Activated naive CD4-positive, alpha-beta T cell treated with anti-CD3 and anti-CD28 coated beads, Interleukin-2, amount 50 U/mL, for 24 hours (primary cell): ENCODE data around the gene NAV2.

Experiments used
- H3K27ac Mint-ChIP-seq: one replicate; pipeline ENCODE4 v1.8.0; 2021; ENCODE audit warnings: mild to moderate bottlenecking, mixed read lengths
- H3K27me3 Mint-ChIP-seq: one replicate; pipeline ENCODE4 v1.8.0; 2021; ENCODE audit warnings: mixed read lengths
- H3K36me3 Mint-ChIP-seq: one replicate; pipeline ENCODE4 v1.8.0; 2021; ENCODE audit warnings: mixed read lengths
- H3K4me1 Mint-ChIP-seq: one replicate; pipeline ENCODE4 v1.8.0; 2021; ENCODE audit warnings: mixed read lengths
- H3K4me3 Mint-ChIP-seq: one replicate; pipeline ENCODE4 v1.8.0; 2021; ENCODE audit warnings: mild to moderate bottlenecking, mixed read lengths
- H3K9me3 Mint-ChIP-seq: one replicate; pipeline ENCODE4 v1.8.0; 2021; ENCODE audit warnings: mixed read lengths

The NAV2 gene

DNA sequence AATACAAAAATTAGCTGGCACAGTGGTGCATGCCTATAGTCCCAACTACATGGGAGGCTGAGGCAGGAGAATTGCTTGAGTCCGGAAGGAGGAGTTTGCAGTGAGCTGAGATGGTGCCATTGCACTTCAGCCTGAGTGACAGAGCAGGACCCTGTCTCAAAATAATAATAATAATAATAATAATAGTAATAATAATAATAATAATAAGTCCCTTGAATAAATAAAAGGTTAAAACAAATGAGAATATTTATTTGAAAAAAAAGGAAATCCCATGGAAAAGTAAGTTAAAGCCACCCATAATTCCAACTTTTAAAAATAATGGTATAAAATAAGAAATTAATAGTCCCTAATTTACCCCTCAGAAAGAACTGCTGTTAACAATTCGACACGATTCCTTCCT, 10.0 kb upstream of the NAV2 start:
- H3K9me3 Mint-ChIP-seq: no peaks in the 10 kb centered on the region
- H3K4me3 Mint-ChIP-seq: no peak overlapping the region
- peaks cover 3% of the 10 kb centered on the region for H3K27me3 Mint-ChIP-seq
- H3K4me1 Mint-ChIP-seq: no peaks in the 10 kb centered on the region
- no peaks in the 10 kb centered on the region for H3K36me3 Mint-ChIP-seq
- H3K27ac Mint-ChIP-seq: no peak overlapping the region

DNA sequence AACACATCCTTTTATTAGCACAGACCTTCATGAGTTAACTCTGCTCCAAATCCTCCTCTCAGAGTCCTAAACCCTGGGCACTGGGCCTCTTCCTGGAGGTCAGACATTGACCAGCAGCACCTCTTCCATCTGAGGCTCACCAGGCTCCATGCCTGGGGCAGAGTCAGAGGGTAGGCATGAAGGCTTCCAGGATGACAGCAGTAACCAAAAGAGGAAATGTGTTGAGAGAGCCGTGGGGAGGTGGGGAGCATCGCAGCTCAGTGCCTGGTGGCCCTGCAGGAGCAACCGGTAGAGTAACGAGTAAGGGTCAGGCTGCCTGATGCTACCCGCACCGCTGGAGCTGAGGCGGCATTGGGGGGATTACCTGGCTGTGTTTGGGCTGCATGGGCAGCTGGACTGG, 9.4 kb upstream of the NAV2 start:
- Mint-ChIP-seq H3K36me3 (no peaks in the 10 kb centered on the region), H3K9me3 (no peaks in the 10 kb centered on the region), H3K27me3 (peaks cover 1% of the 10 kb centered on the region), H3K27ac (no peak overlapping the region), H3K4me1 (no peaks in the 10 kb centered on the region), H3K4me3 (no peak overlapping the region)

DNA sequence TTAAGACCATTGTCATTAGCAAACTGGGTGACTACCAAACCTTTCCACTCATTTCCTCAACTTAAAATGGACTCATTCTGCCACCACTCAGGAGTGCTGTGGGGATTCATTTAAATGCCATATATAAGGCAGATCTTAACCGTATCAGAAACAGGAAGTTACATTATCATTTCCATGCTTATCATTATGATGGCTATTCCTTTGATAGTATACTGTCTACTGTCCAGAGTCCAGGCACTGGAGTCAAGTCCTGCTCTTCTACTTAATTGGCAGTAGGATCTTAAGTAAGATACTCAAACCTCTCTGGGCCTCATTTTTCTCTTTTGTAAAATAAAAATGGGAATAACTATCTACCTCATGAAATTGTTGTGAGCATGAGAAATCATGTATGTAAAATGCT, 8.4 kb upstream of the NAV2 start:
- Mint-ChIP-seq H3K4me3 (no peak overlapping the region), H3K27ac (no peak overlapping the region), H3K27me3 (peaks cover 1% of the 10 kb centered on the region), H3K9me3 (no peaks in the 10 kb centered on the region), H3K4me1 (no peaks in the 10 kb centered on the region), H3K36me3 (no peaks in the 10 kb centered on the region)

DNA sequence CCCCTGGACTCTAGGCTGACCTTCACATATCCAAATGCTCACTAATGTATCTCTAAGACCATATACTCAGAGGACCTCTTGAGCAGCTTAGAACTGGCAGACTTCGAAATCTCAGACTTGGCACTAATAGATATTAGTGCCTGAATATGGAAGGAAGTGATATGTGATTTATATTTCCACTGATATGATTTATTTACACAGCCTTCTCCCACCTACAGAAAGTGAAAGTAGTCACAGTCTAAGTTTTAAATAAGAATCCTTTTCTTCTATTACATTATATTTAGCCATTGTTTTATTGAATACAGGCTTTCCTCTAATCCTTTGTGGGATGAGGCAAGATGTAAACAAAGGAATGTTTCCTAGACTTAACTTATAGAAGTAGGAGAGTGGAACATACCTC, 6.7 kb upstream of the NAV2 start:
- Mint-ChIP-seq H3K36me3 (no peaks in the 10 kb centered on the region), H3K4me1 (no peaks in the 10 kb centered on the region), H3K9me3 (no peaks in the 10 kb centered on the region), H3K4me3 (no peak overlapping the region), H3K27me3 (peaks cover 1% of the 10 kb centered on the region), H3K27ac (no peak overlapping the region)

DNA sequence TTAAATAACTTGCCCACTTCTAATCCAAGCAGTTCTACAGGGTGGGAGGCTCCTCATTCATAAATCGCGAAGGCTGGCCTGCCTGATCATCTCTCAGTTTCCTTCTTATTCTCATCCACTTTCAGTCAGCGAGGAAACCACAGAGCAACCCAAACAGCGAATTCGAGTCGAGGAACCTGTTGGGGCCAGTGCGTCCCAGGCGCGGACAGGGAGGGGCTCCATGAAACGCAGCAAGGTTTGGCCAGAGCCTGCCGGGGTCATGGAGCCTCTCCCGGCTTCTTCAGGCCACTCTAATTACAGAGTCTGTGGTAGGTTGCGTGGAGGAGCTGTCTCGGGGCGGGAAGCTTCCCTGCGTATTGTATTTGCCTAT, 741 bp upstream of the NAV2 start:
- H3K27me3 Mint-ChIP-seq: peaks cover 19% of the 10 kb centered on the region

DNA sequence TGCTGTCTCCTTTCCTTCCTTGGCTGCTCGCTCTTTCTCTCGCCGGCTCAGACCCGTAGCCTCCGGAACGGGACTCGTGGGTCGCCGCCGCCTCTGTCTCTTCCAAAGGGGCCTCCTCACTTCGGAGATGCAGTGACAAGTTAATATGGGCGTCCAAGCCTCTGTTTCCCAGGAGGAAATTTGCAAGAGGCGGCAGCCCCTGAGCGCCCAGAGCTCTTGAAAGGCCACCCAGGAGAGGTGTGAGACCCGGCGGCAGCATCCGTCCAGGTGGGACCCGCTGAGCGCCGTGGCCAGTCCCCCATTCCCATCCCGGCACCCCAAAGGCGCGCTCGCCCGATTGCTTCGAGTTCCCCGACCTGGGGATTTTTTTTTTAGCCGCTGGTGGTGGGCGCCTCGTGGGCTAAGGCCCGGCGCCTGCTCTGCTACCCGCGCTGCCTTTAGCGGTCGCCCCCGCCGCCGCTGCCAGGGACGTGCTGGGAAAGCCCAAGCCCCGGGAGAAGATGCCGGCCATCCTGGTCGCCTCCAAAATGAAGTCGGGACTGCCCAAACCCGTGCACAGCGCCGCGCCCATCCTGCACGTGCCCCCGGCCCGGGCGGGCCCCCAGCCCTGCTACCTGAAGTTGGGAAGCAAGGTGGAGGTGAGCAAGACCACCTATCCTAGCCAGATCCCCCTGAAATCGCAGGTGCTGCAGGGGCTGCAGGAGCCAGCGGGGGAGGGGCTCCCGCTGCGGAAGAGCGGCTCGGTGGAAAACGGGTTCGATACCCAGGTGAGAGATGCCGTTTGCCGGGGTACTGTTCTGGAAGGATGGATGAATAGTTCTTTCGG, 772 bp downstream of the NAV2 start:
- Mint-ChIP-seq H3K4me1 (peaks cover 26% of the 10 kb centered on the region), H3K36me3 (no peaks in the 10 kb centered on the region), H3K27ac (no peak overlapping the region), H3K4me3 (peak overlapping the region; percentile 87), H3K27me3 (peaks cover 20% of the 10 kb centered on the region), H3K9me3 (no peaks in the 10 kb centered on the region)

More for the DNA sequence above, 741 bp upstream of the NAV2 start:
- peak overlapping the region; percentile 80 for H3K27ac Mint-ChIP-seq
- H3K36me3 Mint-ChIP-seq: no peaks in the 10 kb centered on the region
- peak overlapping the region; percentile 90 for H3K4me3 Mint-ChIP-seq
- no peaks in the 10 kb centered on the region for H3K9me3 Mint-ChIP-seq
- peaks cover 26% of the 10 kb centered on the region for H3K4me1 Mint-ChIP-seq

DNA sequence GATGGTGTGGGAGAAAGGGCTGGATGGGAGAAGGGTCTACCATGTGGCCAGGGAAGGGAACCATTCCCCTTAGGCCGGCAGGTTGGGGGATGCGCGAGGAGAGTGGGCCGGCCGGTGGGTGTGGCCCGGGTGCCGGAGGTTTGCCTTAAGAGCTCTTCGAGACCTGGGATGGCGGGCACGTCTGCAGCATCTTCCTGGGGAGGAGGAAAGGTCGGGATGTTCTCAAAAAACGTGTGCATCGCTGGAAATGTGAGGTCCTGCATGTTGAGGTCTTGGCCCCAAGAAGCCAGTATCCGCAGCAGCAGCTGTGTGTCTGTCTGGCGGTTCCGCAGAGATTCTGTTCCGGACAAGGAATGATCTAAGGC, 1.4 kb downstream of the NAV2 start:
- Mint-ChIP-seq H3K36me3 (no peaks in the 10 kb centered on the region), H3K27ac (no peak overlapping the region), H3K4me3 (peak overlapping the region; percentile 79), H3K27me3 (peaks cover 21% of the 10 kb centered on the region), H3K9me3 (no peaks in the 10 kb centered on the region), H3K4me1 (peaks cover 26% of the 10 kb centered on the region)

DNA sequence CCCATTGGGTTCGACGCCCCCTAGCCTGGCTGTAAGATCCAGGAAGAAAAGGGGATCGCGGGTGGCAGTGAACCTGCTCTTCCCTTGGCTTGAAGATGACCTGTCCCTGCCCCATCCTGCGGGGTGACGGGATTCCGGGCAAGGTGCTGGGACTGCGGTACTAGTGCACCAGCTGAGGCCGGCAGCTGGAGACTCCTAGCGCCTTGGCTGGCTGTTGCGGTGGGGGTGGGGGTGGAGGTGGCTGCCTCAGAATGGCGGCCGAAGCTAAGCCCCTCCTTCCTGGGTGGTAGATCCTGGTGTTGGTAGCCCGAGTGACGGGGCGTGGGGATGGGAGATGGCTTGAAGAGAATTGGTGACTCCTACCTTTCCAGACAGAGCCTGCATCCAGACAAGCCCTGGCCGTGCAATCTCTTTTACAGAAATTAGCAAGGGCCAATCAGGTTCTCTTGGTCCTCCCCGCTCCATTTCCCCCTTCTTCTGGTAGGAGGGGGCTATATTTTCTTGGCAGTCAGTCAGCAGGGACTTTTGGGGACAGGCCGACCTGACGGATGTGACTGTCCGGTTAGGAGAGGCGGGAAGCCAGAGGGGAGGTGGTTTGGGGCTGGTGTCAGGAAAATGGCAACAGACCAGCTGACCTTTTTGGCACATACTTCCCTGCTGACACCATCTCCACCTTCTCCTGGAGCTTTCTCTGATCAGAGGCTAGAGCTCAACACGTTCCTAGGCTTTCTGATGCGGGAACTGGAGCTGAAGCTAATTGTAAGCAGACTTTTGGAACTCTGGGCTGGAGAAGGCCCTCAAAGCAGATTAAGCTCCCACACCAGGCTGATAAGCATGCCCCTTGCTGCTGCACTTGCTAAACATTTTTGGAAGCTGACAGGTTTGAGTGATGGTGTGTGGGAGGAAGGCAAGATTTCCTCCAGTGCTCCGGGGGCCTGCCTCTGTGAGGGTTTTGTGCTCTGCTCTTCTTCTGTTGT, 2.0 kb downstream of the NAV2 start:
- no peaks in the 10 kb centered on the region for H3K36me3 Mint-ChIP-seq
- peaks cover 26% of the 10 kb centered on the region for H3K4me1 Mint-ChIP-seq
- no peaks in the 10 kb centered on the region for H3K9me3 Mint-ChIP-seq
- peaks cover 21% of the 10 kb centered on the region for H3K27me3 Mint-ChIP-seq
- peak overlapping the region; percentile 79 for H3K4me3 Mint-ChIP-seq
- no peak overlapping the region for H3K27ac Mint-ChIP-seq

DNA sequence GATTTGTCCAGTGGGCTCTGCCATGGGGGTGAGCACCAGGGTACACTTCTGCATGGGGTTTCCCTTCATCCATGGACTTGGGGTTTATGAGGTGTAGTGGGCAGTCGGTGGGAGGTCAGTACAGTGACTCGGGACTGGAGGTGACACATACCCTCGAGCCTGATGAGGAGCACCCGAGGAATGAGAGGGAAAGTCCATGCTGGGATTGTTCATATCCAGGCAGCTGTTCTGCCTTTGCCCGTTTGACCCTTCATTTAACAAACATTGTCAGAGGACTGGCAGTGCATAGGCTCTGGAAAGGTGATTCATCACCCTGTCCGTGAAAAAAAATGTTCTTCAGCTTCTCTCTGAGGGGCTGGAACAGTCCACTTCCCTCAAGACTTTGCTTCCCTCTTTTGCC, 2.7 kb downstream of the NAV2 start:
- Mint-ChIP-seq H3K9me3 (no peaks in the 10 kb centered on the region), H3K4me1 (peaks cover 26% of the 10 kb centered on the region), H3K4me3 (peak overlapping the region; percentile 19), H3K36me3 (no peaks in the 10 kb centered on the region), H3K27me3 (peaks cover 21% of the 10 kb centered on the region), H3K27ac (no peak overlapping the region)

DNA sequence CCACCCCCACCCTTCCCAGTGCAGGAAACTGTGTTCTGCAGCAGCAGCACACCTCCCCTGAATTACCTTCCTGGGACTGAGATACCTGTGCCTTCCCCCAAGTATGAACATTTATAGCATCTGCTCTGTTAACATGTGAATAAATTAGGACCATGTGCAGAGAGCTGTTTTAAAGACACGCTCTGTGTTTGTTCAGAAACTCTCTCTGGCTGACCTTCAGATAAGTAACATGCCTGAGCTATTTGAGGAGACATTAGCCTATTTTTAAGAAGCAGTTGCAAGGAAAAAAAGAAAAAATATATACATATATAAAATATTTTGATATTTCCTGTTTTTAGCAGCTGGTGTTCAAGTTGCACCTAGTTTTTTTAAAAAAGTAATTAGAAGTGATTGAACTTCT, 5.4 kb downstream of the NAV2 start:
- no peaks in the 10 kb centered on the region for H3K9me3 Mint-ChIP-seq
- no peaks in the 10 kb centered on the region for H3K36me3 Mint-ChIP-seq
- no peak overlapping the region for H3K4me3 Mint-ChIP-seq
- no peak overlapping the region for H3K27ac Mint-ChIP-seq
- peaks cover 20% of the 10 kb centered on the region for H3K27me3 Mint-ChIP-seq
- peaks cover 21% of the 10 kb centered on the region for H3K4me1 Mint-ChIP-seq

DNA sequence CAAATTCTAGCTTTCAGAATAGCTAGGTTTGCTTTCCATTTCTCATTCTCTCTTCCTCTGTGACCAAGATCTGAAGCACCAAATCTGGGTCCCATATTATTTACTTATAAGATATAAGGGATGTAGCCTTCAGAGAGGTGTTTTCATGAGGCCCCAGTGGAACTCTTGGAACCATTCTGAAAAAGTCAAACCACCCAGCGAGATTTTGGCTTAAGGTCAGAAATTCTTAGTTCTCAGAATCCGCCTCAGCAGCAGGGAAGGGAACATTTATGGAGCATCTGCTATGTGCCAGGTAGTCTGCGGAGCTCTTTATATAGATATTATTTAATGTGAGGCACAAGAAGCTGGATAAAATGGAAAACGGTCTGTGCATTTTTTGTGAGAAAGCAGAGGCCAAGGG, 6.3 kb downstream of the NAV2 start:
- no peak overlapping the region for H3K27ac Mint-ChIP-seq
- H3K4me3 Mint-ChIP-seq: no peak overlapping the region
- peaks cover 24% of the 10 kb centered on the region for H3K4me1 Mint-ChIP-seq
- H3K27me3 Mint-ChIP-seq: peaks cover 16% of the 10 kb centered on the region
- no peaks in the 10 kb centered on the region for H3K36me3 Mint-ChIP-seq
- H3K9me3 Mint-ChIP-seq: no peaks in the 10 kb centered on the region

DNA sequence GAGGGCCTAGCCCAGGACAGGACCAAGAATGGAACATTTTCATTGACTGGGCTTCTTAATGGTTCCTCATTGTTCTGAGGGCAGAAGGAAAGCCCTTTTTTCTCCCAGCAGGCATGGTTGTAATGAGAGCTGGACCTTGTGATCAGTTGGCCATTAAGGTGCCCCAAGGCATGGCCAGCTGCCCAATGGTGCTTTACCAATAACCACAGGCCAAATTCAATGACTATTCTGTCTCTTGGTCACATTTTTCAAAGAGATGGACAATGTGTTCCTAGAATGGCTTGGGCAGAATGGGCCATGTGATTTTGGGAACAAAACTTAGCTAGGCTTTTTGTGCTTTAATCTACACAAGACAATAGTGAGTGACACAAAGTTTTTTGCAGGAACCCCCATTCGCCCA, 7.3 kb downstream of the NAV2 start:
- H3K4me3 Mint-ChIP-seq: no peak overlapping the region
- no peaks in the 10 kb centered on the region for H3K36me3 Mint-ChIP-seq
- H3K27me3 Mint-ChIP-seq: peaks cover 10% of the 10 kb centered on the region
- H3K9me3 Mint-ChIP-seq: no peaks in the 10 kb centered on the region
- peaks cover 21% of the 10 kb centered on the region for H3K4me1 Mint-ChIP-seq
- H3K27ac Mint-ChIP-seq: no peak overlapping the region

DNA sequence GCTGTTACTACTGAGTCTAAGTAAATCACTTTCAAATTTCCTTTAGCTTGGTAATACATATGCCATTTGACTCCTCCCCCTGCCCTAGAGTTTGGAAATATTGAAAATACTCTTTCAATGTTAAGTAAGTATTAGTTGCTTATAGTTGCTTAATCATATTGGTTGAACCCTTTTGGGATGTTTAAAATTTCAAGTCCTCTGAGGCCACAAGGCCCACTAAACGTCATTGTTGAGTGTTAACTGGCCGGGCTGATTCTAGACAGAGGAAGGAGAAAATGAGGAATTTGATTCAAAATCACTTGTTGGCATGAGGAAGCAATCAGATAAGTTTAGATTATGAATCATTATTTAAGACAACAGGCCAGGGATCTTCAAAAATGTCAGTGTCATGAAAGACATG, 8.5 kb downstream of the NAV2 start:
- Mint-ChIP-seq H3K9me3 (no peaks in the 10 kb centered on the region), H3K4me3 (no peak overlapping the region), H3K4me1 (peaks cover 21% of the 10 kb centered on the region), H3K27ac (no peak overlapping the region), H3K36me3 (no peaks in the 10 kb centered on the region), H3K27me3 (peaks cover 2% of the 10 kb centered on the region)

DNA sequence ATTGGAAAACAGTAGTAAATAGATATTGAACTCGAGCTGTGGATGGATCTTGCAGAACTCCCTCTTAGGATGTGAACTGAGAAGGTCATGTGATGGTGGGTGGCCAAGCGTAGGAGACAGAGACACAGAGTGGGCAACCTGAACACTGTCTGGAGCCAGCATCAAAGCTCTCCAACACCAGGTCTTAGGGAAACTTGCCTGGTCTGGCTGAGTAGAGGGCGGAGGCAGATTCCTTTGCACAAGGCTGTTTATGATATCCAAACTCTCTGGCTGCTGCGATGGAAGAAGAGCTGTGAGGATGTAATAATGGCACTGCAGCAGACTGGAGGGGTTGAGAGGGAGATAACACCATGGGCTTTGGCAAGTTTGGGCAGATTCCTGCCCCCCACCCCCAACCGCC, 10.1 kb downstream of the NAV2 start:
- H3K27me3 Mint-ChIP-seq: peaks cover 2% of the 10 kb centered on the region
- H3K36me3 Mint-ChIP-seq: no peaks in the 10 kb centered on the region
- no peak overlapping the region for H3K4me3 Mint-ChIP-seq
- no peak overlapping the region for H3K27ac Mint-ChIP-seq
- no peaks in the 10 kb centered on the region for H3K9me3 Mint-ChIP-seq
- peaks cover 21% of the 10 kb centered on the region for H3K4me1 Mint-ChIP-seq

DNA sequence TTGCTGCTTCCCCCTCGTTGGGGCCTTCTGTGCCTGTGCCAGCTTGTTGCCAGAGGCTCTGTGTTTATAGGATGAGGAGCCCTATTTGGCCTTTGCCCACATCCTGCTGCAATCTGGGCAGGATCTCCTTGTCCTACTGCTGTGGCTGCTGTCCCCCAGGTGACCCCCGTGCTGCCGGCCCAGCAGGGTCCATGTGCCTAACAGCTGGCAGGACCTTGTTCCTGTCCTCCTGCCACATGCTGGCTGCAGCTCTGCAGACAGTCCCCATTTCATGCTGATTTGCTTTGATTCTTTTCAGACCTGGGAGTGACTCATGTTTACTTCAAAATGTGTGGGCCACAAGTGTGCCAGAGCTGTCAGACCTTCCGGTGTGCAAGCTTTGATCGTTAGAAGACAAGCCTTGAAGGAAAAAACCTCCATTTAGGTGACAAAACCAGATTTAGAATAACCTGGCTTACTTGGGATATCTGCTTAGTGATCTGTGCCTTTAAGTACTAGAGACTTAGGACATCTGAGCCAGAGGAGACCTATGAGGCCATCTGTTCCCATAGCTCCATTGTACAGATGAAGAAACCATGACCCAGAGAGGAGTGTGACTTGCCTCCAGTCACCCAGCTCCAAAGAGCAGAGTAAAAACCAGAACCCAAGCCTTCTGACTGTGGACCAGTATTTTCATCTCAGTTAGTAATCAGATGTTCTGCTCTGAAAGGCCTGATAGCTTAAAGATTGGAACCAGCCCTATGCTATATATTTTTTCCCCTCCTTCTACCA, 11.1 kb downstream of the NAV2 start:
- Mint-ChIP-seq H3K4me3 (peak overlapping the region; percentile 47), H3K4me1 (peaks cover 21% of the 10 kb centered on the region)

More for the DNA sequence above, 11.1 kb downstream of the NAV2 start:
- Mint-ChIP-seq H3K27me3 (no peaks in the 10 kb centered on the region), H3K9me3 (no peaks in the 10 kb centered on the region), H3K36me3 (no peaks in the 10 kb centered on the region), H3K27ac (peak overlapping the region; percentile 36)
